Measurements from ENCODE around the gene PAK6.
A peak's percentile ranks its signal among the peaks of the same experiment; 100 is the strongest.

Gene PAK6

GRCh38 chr15:40238532-40239403, at the start of gene PAK6:
Gene PAK6, plus strand, starts transcription at chr15:40239063. Its CDS starts 25,723 bp downstream, at chr15:40264786.
- Histone ChIP-seq H3K4me1 (ENCODE audit: control insufficient read depth in 1 of 2, insufficient read depth in 2 of 2, low read length in 2 of 2) (peaks cover 0 to 6% of the 10 kb centered on the region in 2 donors), H3K4me3 (ENCODE audit: low read depth in 1 of 2, low read length in 2 of 2) (peak within 1 kb of the TSS; percentile 43 to 45), H3K9ac (ENCODE audit: low read depth in 1 of 2, low read length in 2 of 2) (peak within 1 kb of the TSS in 1 of 2 donors; percentile 2), H3K27ac (ENCODE audit: low read depth, low read length) (peak within 1 kb of the TSS; percentile 44), H3K9me3 (ENCODE audit: control insufficient read depth in 1 of 2, low read length in 2 of 2) (no peaks in the 10 kb centered on the region), H3K36me3 (ENCODE audit: control insufficient read depth in 1 of 2, insufficient read depth in 2 of 2, low read length in 2 of 2) (no peaks in the 10 kb centered on the region), H3K27me3 (ENCODE audit: control insufficient read depth in 1 of 2, insufficient read depth in 2 of 2, low read length in 2 of 2) (peaks cover 4 to 11% of the 10 kb centered on the region in 2 donors)

- H3K27ac ChIP-seq (ENCODE audit: low read depth, low read length) = no peak overlapping the region
- peaks cover 3 to 5% of the 10 kb centered on the region in 2 donors for H3K36me3 ChIP-seq (ENCODE audit: control insufficient read depth in 1 of 2, insufficient read depth in 2 of 2, low read length in 2 of 2)
- H3K27me3 ChIP-seq (ENCODE audit: control insufficient read depth in 1 of 2, insufficient read depth in 2 of 2, low read length in 2 of 2) = no peaks in the 10 kb centered on the region
These were observed 48.3 kb upstream of the PAK6 start for GRCh38 chr15:40190591-40190990.

GRCh38 chr15:40192942-40193341, 45.9 kb upstream of the PAK6 start:
- Histone ChIP-seq H3K9ac (ENCODE audit: low read depth in 1 of 2, low read length in 2 of 2) (no peak overlapping the region), H3K4me1 (ENCODE audit: control insufficient read depth in 1 of 2, insufficient read depth in 2 of 2, low read length in 2 of 2) (no peaks in the 10 kb centered on the region), H3K4me3 (ENCODE audit: low read depth in 1 of 2, low read length in 2 of 2) (no peak overlapping the region), H3K27ac (ENCODE audit: low read depth, low read length) (no peak overlapping the region), H3K36me3 (ENCODE audit: control insufficient read depth in 1 of 2, insufficient read depth in 2 of 2, low read length in 2 of 2) (peaks cover 3 to 4% of the 10 kb centered on the region in 2 donors), H3K27me3 (ENCODE audit: control insufficient read depth in 1 of 2, insufficient read depth in 2 of 2, low read length in 2 of 2) (no peaks in the 10 kb centered on the region), H3K9me3 (ENCODE audit: control insufficient read depth in 1 of 2, low read length in 2 of 2) (no peaks in the 10 kb centered on the region)

More at GRCh38 chr15:40190591-40190990, 48.3 kb upstream of the PAK6 start:
- no peaks in the 10 kb centered on the region for H3K9me3 ChIP-seq (ENCODE audit: control insufficient read depth in 1 of 2, low read length in 2 of 2)
- no peak overlapping the region for H3K4me3 ChIP-seq (ENCODE audit: low read depth in 1 of 2, low read length in 2 of 2)
- H3K9ac ChIP-seq (ENCODE audit: low read depth in 1 of 2, low read length in 2 of 2) = no peak overlapping the region
- H3K4me1 ChIP-seq (ENCODE audit: control insufficient read depth in 1 of 2, insufficient read depth in 2 of 2, low read length in 2 of 2) = no peaks in the 10 kb centered on the region

- Histone ChIP-seq H3K27ac (ENCODE audit: low read depth, low read length) (no peak overlapping the region), H3K9ac (ENCODE audit: low read depth in 1 of 2, low read length in 2 of 2) (no peak overlapping the region), H3K4me1 (ENCODE audit: control insufficient read depth in 1 of 2, insufficient read depth in 2 of 2, low read length in 2 of 2) (no peaks in the 10 kb centered on the region), H3K36me3 (ENCODE audit: control insufficient read depth in 1 of 2, insufficient read depth in 2 of 2, low read length in 2 of 2) (peaks cover 2 to 6% of the 10 kb centered on the region in 2 donors), H3K4me3 (ENCODE audit: low read depth in 1 of 2, low read length in 2 of 2) (no peak overlapping the region), H3K27me3 (ENCODE audit: control insufficient read depth in 1 of 2, insufficient read depth in 2 of 2, low read length in 2 of 2) (no peaks in the 10 kb centered on the region), H3K9me3 (ENCODE audit: control insufficient read depth in 1 of 2, low read length in 2 of 2) (no peaks in the 10 kb centered on the region)
These were observed 41.4 kb upstream of the PAK6 start for GRCh38 chr15:40197434-40197833.

GRCh38 chr15:40198355-40199085, 40.3 kb upstream of the PAK6 start:
- no peak overlapping the region for H3K9ac ChIP-seq (ENCODE audit: low read depth in 1 of 2, low read length in 2 of 2)
- no peaks in the 10 kb centered on the region for H3K9me3 ChIP-seq (ENCODE audit: control insufficient read depth in 1 of 2, low read length in 2 of 2)
- no peak overlapping the region for H3K27ac ChIP-seq (ENCODE audit: low read depth, low read length)
- H3K4me3 ChIP-seq (ENCODE audit: low read depth in 1 of 2, low read length in 2 of 2) = no peak overlapping the region
- H3K36me3 ChIP-seq (ENCODE audit: control insufficient read depth in 1 of 2, insufficient read depth in 2 of 2, low read length in 2 of 2) = peaks cover 0 to 6% of the 10 kb centered on the region in 2 donors
- no peaks in the 10 kb centered on the region for H3K4me1 ChIP-seq (ENCODE audit: control insufficient read depth in 1 of 2, insufficient read depth in 2 of 2, low read length in 2 of 2)
- H3K27me3 ChIP-seq (ENCODE audit: control insufficient read depth in 1 of 2, insufficient read depth in 2 of 2, low read length in 2 of 2) = no peaks in the 10 kb centered on the region

- Histone ChIP-seq H3K9me3 (ENCODE audit: control insufficient read depth in 1 of 2, low read length in 2 of 2) (no peaks in the 10 kb centered on the region), H3K4me3 (ENCODE audit: low read depth in 1 of 2, low read length in 2 of 2) (no peak overlapping the region), H3K9ac (ENCODE audit: low read depth in 1 of 2, low read length in 2 of 2) (no peak overlapping the region), H3K27me3 (ENCODE audit: control insufficient read depth in 1 of 2, insufficient read depth in 2 of 2, low read length in 2 of 2) (no peaks in the 10 kb centered on the region), H3K27ac (ENCODE audit: low read depth, low read length) (no peak overlapping the region), H3K4me1 (ENCODE audit: control insufficient read depth in 1 of 2, insufficient read depth in 2 of 2, low read length in 2 of 2) (no peaks in the 10 kb centered on the region), H3K36me3 (ENCODE audit: control insufficient read depth in 1 of 2, insufficient read depth in 2 of 2, low read length in 2 of 2) (peaks cover 0 to 14% of the 10 kb centered on the region in 2 donors)
These were observed 34.8 kb upstream of the PAK6 start for GRCh38 chr15:40204100-40204499.

- Histone ChIP-seq H3K36me3 (ENCODE audit: control insufficient read depth in 1 of 2, insufficient read depth in 2 of 2, low read length in 2 of 2) (peaks cover 0 to 3% of the 10 kb centered on the region in 2 donors), H3K9me3 (ENCODE audit: control insufficient read depth in 1 of 2, low read length in 2 of 2) (no peaks in the 10 kb centered on the region), H3K4me1 (ENCODE audit: control insufficient read depth in 1 of 2, insufficient read depth in 2 of 2, low read length in 2 of 2) (no peaks in the 10 kb centered on the region), H3K4me3 (ENCODE audit: low read depth in 1 of 2, low read length in 2 of 2) (no peak overlapping the region), H3K27ac (ENCODE audit: low read depth, low read length) (no peak overlapping the region), H3K9ac (ENCODE audit: low read depth in 1 of 2, low read length in 2 of 2) (no peak overlapping the region), H3K27me3 (ENCODE audit: control insufficient read depth in 1 of 2, insufficient read depth in 2 of 2, low read length in 2 of 2) (no peaks in the 10 kb centered on the region)
These were observed 21.6 kb upstream of the PAK6 start for GRCh38 chr15:40217166-40217824.

- Histone ChIP-seq H3K27ac (ENCODE audit: low read depth, low read length) (no peak overlapping the region), H3K36me3 (ENCODE audit: control insufficient read depth in 1 of 2, insufficient read depth in 2 of 2, low read length in 2 of 2) (peaks cover 0 to 3% of the 10 kb centered on the region in 2 donors), H3K9me3 (ENCODE audit: control insufficient read depth in 1 of 2, low read length in 2 of 2) (no peaks in the 10 kb centered on the region), H3K4me1 (ENCODE audit: control insufficient read depth in 1 of 2, insufficient read depth in 2 of 2, low read length in 2 of 2) (no peaks in the 10 kb centered on the region), H3K27me3 (ENCODE audit: control insufficient read depth in 1 of 2, insufficient read depth in 2 of 2, low read length in 2 of 2) (no peaks in the 10 kb centered on the region), H3K4me3 (ENCODE audit: low read depth in 1 of 2, low read length in 2 of 2) (no peak overlapping the region), H3K9ac (ENCODE audit: low read depth in 1 of 2, low read length in 2 of 2) (no peak overlapping the region)
These were observed 19.1 kb upstream of the PAK6 start for GRCh38 chr15:40219801-40220200.

- Histone ChIP-seq H3K4me1 (ENCODE audit: control insufficient read depth in 1 of 2, insufficient read depth in 2 of 2, low read length in 2 of 2) (no peaks in the 10 kb centered on the region), H3K4me3 (ENCODE audit: low read depth in 1 of 2, low read length in 2 of 2) (no peak overlapping the region), H3K27me3 (ENCODE audit: control insufficient read depth in 1 of 2, insufficient read depth in 2 of 2, low read length in 2 of 2) (no peaks in the 10 kb centered on the region), H3K9me3 (ENCODE audit: control insufficient read depth in 1 of 2, low read length in 2 of 2) (no peaks in the 10 kb centered on the region), H3K9ac (ENCODE audit: low read depth in 1 of 2, low read length in 2 of 2) (no peak overlapping the region), H3K36me3 (ENCODE audit: control insufficient read depth in 1 of 2, insufficient read depth in 2 of 2, low read length in 2 of 2) (peaks cover 0 to 3% of the 10 kb centered on the region in 2 donors), H3K27ac (ENCODE audit: low read depth, low read length) (no peak overlapping the region)
These were observed 16.7 kb upstream of the PAK6 start for GRCh38 chr15:40222131-40222530.

GRCh38 chr15:40226736-40227135, 12.1 kb upstream of the PAK6 start:
- Histone ChIP-seq H3K4me3 (ENCODE audit: low read depth in 1 of 2, low read length in 2 of 2) (no peak overlapping the region), H3K9ac (ENCODE audit: low read depth in 1 of 2, low read length in 2 of 2) (no peak overlapping the region), H3K9me3 (ENCODE audit: control insufficient read depth in 1 of 2, low read length in 2 of 2) (no peaks in the 10 kb centered on the region), H3K4me1 (ENCODE audit: control insufficient read depth in 1 of 2, insufficient read depth in 2 of 2, low read length in 2 of 2) (no peaks in the 10 kb centered on the region), H3K27ac (ENCODE audit: low read depth, low read length) (no peak overlapping the region), H3K36me3 (ENCODE audit: control insufficient read depth in 1 of 2, insufficient read depth in 2 of 2, low read length in 2 of 2) (no peaks in the 10 kb centered on the region), H3K27me3 (ENCODE audit: control insufficient read depth in 1 of 2, insufficient read depth in 2 of 2, low read length in 2 of 2) (no peaks in the 10 kb centered on the region)

Measured in duodenal mucosa (tissue), 2 donors.